ENCODE results near the gene ASB1. TPM values are rescaled to one million over a fixed set of nuclear protein-coding genes. Genes with fewer than 3 reads are reported as not detected.
A peak's percentile ranks its signal among the peaks of the same experiment; 100 is the strongest.

The ASB1 gene
- total RNA-seq, 1 donor from 2014 or later: 16.7 TPM

DNA sequence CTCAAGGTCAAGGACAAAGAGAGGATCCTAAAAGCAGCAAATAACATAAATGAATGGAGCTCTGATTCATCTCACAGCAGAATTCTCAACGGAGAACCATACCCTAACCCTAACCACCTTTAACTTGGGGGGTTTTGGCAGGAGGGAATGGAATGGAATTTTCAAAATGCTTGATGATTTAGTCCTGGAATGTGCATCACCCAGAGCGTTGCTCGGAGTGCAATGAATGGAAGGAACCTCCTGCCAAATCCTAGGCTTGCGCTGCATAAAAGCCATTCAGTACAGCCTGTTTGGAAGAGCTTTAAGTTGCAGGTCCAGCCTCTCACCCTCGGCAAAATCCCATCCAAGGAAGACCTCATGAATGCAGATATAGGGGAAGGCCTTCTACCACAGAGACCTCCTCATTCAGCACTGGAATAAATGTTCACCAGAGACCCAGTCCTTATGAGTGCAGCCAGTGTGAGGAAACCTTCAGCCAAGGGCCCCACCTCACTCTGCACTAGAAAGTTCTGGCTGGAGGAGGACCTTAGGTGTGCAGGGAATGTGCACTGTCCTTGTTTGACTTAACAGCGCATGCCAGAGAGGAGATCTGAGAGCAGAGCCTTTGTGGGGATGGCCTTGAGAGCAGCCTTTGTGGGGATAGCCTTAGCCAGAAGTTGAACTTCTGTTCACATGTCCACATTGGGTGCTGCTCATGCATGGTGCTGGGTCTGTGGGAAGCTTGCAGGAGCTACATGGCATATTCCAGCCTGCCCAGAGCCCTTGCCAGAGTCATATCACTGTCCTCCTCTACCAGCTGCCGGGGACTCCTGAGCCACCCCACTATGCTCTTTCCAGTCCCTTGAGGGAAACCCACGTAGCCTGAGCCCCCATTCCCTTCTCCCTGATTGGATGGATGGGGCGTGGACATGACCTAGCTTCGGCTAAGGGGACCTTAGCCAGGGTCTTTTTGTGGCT lies 30.5 kb downstream of the ASB1 start:
- TF ChIP-seq, protein P1, sequence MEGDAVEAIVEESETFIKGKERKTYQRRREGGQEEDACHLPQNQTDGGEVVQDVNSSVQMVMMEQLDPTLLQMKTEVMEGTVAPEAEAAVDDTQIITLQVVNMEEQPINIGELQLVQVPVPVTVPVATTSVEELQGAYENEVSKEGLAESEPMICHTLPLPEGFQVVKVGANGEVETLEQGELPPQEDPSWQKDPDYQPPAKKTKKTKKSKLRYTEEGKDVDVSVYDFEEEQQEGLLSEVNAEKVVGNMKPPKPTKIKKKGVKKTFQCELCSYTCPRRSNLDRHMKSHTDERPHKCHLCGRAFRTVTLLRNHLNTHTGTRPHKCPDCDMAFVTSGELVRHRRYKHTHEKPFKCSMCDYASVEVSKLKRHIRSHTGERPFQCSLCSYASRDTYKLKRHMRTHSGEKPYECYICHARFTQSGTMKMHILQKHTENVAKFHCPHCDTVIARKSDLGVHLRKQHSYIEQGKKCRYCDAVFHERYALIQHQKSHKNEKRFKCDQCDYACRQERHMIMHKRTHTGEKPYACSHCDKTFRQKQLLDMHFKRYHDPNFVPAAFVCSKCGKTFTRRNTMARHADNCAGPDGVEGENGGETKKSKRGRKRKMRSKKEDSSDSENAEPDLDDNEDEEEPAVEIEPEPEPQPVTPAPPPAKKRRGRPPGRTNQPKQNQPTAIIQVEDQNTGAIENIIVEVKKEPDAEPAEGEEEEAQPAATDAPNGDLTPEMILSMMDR (IDR thresholded peaks at IDR 0.05): no peak
- TF ChIP-seq POLR2AphosphoS5 (IDR thresholded peaks at IDR 0.05; ENCODE audit: insufficient read depth in 1 of 2, low read depth in 1 of 2): no peak
- no peak for TF ChIP-seq POLR2A (IDR thresholded peaks at IDR 0.05)
- Histone ChIP-seq H3K4me3 (no peak overlapping the region), H3K27ac (no peak overlapping the region), H3K9me3 (peaks cover 9% of the 10 kb centered on the region), H3K36me3 (peaks cover 0 to 6% of the 10 kb centered on the region in 2 donors), H3K4me1 (peaks cover 10% of the 10 kb centered on the region), H3K27me3 (no peaks in the 10 kb centered on the region)
- peak in 1 of 2 donors; percentile 32 for DNase-seq (ENCODE audit: extremely low spot score in 2 of 2)
- intact Hi-C loops (cut with DNase I): no loop called here

DNA sequence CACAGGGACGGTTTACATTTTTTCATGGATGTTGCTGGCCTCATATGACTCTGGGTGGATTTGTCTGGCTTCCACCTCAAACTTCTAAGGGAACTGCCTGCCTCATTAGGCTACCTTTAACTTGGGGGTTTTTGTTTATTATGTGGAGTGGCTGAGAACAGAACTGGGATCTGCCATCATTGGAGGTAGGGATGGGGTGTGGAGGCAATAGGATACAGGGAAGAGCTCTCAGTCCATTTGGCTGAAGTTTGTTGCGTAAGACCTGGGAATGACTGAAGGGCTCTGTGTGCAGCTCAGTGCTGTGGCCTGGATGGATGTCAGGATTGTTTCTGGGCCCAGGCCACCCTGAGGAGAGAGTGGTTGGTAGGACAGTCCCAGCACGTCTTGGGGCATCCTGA lies 31.2 kb downstream of the ASB1 start:
- DNase-seq (ENCODE audit: extremely low spot score in 2 of 2): no peak
- H3K36me3 ChIP-seq: no peaks in the 10 kb centered on the region
- intact Hi-C loops (cut with DNase I): no loop called here
- H3K27me3 ChIP-seq: no peaks in the 10 kb centered on the region
- H3K9me3 ChIP-seq: peaks cover 9% of the 10 kb centered on the region
- TF ChIP-seq POLR2A (IDR thresholded peaks at IDR 0.05): no peak
- TF ChIP-seq, protein P1 (IDR thresholded peaks at IDR 0.05): no peak
- no peak for TF ChIP-seq POLR2AphosphoS5 (IDR thresholded peaks at IDR 0.05; ENCODE audit: insufficient read depth in 1 of 2, low read depth in 1 of 2)
- H3K27ac ChIP-seq: no peak overlapping the region
- peaks cover 10% of the 10 kb centered on the region for H3K4me1 ChIP-seq
- H3K4me3 ChIP-seq: no peak overlapping the region

DNA sequence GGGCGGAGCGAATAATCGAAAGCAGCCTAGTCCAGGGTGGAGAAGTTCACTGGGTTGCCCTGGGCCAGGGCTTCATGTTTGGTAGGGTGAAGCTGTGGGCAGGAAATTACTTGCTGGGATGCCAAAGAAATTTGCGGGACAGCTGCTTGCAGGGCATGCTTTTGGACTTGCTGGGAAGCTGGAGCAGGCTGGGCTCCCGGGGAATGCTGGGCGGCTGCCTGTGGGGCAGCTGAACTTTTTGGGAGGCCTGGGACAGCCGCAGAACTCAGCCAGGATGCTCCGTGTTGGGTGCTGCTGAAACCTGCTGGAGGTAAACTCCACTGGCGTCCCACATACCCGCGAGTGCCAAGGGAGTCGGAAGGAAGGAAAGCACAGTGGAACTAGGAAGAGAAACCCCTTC lies 31.9 kb downstream of the ASB1 start:
- no peak for DNase-seq (ENCODE audit: extremely low spot score in 2 of 2)
- H3K4me3 ChIP-seq: no peak overlapping the region
- no peaks in the 10 kb centered on the region for H3K27me3 ChIP-seq
- H3K9me3 ChIP-seq: peaks cover 9% of the 10 kb centered on the region
- peak overlapping the region; percentile 10 for H3K27ac ChIP-seq
- peaks cover 10% of the 10 kb centered on the region for H3K4me1 ChIP-seq
- intact Hi-C loops (cut with DNase I): no loop called here
- TF ChIP-seq, protein P1 (IDR thresholded peaks at IDR 0.05): no peak
- no peak for TF ChIP-seq POLR2AphosphoS5 (IDR thresholded peaks at IDR 0.05; ENCODE audit: insufficient read depth in 1 of 2, low read depth in 1 of 2)
- TF ChIP-seq POLR2A (IDR thresholded peaks at IDR 0.05): no peak
- no peaks in the 10 kb centered on the region for H3K36me3 ChIP-seq

DNA sequence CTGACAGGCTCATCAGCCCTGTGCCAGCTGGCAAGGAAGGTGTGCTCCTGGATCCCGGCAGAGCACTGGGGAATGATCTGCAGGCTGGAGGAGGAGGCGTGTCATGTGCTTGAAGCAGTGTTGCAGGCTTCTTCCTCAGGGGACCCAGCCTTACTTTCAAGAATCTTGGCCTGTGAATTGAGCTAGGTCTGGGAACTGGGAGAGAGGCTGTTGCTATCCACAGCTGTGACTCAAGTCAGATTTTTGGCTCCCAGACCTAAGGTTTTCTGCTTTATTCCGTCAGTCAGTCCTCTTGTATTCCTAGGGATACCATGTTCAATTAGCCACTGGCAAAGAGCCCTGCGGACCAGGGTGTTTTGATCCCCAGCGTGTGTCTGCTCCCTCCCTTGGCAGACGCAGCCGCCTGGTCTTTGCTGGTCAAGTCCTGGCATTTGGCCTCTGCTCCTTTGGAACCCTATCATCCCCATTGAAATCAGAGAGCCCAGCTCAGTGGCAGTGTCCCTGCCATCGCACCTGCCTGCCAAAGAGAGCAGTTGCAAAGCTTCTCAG lies 32.4 kb downstream of the ASB1 start:
- Histone ChIP-seq H3K27ac (peak overlapping the region; percentile 10), H3K4me1 (peaks cover 10% of the 10 kb centered on the region), H3K9me3 (peaks cover 9% of the 10 kb centered on the region), H3K27me3 (no peaks in the 10 kb centered on the region), H3K36me3 (no peaks in the 10 kb centered on the region), H3K4me3 (no peak overlapping the region)
- intact Hi-C loops (cut with DNase I): no loop called here
- TF ChIP-seq, protein P1 (IDR thresholded peaks at IDR 0.05): no peak
- TF ChIP-seq POLR2AphosphoS5 (IDR thresholded peaks at IDR 0.05; ENCODE audit: insufficient read depth in 1 of 2, low read depth in 1 of 2): peak; percentile 33 to 61
- DNase-seq (ENCODE audit: extremely low spot score in 2 of 2): no peak

DNA sequence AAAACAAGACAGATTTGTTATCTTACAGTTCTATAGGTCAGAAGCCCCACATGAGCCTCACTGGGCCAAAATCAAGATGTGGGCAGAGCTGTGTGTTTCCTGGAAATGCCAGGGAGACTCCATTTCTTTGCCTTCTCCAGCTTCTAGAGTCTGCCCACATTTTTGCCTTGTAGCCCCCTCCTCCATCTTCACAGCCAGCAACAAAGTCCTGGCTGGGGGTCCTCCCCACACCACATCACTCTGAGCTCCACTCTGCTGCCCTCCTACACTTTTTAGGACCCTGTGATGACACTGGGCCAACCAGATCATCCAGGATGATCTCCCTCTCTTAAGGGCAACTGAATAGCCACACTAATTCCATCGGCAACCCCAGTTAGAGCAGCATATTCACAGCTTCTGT lies 34.3 kb downstream of the ASB1 start:
- Histone ChIP-seq H3K36me3 (no peaks in the 10 kb centered on the region), H3K4me3 (no peak overlapping the region), H3K4me1 (peaks cover 10% of the 10 kb centered on the region), H3K9me3 (peaks cover 9% of the 10 kb centered on the region), H3K27ac (no peak overlapping the region), H3K27me3 (no peaks in the 10 kb centered on the region)
- intact Hi-C loops (cut with DNase I): no loop called here
- DNase-seq (ENCODE audit: extremely low spot score in 2 of 2): no peak
- TF ChIP-seq POLR2A (IDR thresholded peaks at IDR 0.05) (no peak), POLR2AphosphoS5 (IDR thresholded peaks at IDR 0.05; ENCODE audit: insufficient read depth in 1 of 2, low read depth in 1 of 2) (no peak)
- TF ChIP-seq, protein P1 (IDR thresholded peaks at IDR 0.05): no peak

All from vagina (tissue), 2 donors.